Measurements from ENCODE around the gene CCDC185.

DNA sequence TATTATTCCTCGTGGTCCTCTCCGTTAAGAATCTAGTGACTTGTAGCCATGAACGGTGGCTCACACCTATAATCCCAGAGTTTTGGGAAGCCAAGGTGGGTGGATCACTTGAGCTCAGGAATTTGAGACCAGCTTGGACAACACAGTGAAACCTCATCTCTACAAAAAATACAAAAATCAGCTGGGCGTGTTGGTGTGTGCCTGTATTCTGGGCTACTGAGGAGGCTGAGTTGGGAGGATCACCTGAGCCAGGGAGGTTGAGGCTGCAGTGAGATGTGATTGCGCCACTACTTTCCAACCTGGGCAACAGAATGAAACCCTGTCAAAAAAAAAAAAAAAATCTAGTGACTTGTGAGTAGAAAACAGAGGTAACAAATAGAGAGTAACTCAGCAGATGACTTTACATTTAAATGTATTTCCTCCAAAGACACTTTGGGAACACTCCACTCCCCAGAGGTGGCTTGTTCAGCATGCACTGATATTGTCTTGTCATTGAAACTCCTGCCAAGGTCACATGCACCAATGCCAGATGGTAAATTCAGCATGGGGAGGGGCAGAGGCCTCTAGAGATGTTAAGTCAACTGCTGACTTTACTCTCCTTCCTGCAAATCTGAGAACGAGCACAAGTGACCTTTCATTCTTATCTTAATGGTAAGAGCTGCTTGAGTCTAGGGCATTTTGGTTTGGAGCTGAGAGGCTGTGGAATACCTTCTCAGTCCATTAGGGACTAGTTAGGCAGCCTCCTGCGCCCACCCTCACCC, 24.9 kb downstream of the CCDC185 start:
- TF ChIP-seq, protein P1, sequence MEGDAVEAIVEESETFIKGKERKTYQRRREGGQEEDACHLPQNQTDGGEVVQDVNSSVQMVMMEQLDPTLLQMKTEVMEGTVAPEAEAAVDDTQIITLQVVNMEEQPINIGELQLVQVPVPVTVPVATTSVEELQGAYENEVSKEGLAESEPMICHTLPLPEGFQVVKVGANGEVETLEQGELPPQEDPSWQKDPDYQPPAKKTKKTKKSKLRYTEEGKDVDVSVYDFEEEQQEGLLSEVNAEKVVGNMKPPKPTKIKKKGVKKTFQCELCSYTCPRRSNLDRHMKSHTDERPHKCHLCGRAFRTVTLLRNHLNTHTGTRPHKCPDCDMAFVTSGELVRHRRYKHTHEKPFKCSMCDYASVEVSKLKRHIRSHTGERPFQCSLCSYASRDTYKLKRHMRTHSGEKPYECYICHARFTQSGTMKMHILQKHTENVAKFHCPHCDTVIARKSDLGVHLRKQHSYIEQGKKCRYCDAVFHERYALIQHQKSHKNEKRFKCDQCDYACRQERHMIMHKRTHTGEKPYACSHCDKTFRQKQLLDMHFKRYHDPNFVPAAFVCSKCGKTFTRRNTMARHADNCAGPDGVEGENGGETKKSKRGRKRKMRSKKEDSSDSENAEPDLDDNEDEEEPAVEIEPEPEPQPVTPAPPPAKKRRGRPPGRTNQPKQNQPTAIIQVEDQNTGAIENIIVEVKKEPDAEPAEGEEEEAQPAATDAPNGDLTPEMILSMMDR (IDR thresholded peaks at IDR 0.05; ENCODE audit: low read depth, low read length, missing input control) = no peak
- TF ChIP-seq EGR1 (IDR thresholded peaks at IDR 0.05; ENCODE audit: low read depth in 2 of 2) (no peak), JUND (IDR thresholded peaks at IDR 0.05) (no peak), TAF1 (conservative IDR thresholded peaks at IDR 0.05) (no peak), FOXA1 (IDR thresholded peaks at IDR 0.05) (no peak), YY1 (IDR thresholded peaks at IDR 0.05) (no peak)
- TF ChIP-seq, protein P2, sequence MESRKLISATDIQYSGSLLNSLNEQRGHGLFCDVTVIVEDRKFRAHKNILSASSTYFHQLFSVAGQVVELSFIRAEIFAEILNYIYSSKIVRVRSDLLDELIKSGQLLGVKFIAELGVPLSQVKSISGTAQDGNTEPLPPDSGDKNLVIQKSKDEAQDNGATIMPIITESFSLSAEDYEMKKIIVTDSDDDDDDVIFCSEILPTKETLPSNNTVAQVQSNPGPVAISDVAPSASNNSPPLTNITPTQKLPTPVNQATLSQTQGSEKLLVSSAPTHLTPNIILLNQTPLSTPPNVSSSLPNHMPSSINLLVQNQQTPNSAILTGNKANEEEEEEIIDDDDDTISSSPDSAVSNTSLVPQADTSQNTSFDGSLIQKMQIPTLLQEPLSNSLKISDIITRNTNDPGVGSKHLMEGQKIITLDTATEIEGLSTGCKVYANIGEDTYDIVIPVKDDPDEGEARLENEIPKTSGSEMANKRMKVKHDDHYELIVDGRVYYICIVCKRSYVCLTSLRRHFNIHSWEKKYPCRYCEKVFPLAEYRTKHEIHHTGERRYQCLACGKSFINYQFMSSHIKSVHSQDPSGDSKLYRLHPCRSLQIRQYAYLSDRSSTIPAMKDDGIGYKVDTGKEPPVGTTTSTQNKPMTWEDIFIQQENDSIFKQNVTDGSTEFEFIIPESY (IDR thresholded peaks at IDR 0.05) = no peak
- TF ChIP-seq, protein P3, sequence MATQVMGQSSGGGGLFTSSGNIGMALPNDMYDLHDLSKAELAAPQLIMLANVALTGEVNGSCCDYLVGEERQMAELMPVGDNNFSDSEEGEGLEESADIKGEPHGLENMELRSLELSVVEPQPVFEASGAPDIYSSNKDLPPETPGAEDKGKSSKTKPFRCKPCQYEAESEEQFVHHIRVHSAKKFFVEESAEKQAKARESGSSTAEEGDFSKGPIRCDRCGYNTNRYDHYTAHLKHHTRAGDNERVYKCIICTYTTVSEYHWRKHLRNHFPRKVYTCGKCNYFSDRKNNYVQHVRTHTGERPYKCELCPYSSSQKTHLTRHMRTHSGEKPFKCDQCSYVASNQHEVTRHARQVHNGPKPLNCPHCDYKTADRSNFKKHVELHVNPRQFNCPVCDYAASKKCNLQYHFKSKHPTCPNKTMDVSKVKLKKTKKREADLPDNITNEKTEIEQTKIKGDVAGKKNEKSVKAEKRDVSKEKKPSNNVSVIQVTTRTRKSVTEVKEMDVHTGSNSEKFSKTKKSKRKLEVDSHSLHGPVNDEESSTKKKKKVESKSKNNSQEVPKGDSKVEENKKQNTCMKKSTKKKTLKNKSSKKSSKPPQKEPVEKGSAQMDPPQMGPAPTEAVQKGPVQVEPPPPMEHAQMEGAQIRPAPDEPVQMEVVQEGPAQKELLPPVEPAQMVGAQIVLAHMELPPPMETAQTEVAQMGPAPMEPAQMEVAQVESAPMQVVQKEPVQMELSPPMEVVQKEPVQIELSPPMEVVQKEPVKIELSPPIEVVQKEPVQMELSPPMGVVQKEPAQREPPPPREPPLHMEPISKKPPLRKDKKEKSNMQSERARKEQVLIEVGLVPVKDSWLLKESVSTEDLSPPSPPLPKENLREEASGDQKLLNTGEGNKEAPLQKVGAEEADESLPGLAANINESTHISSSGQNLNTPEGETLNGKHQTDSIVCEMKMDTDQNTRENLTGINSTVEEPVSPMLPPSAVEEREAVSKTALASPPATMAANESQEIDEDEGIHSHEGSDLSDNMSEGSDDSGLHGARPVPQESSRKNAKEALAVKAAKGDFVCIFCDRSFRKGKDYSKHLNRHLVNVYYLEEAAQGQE (IDR thresholded peaks at IDR 0.05) = no peak
- TF ChIP-seq, protein P4, sequence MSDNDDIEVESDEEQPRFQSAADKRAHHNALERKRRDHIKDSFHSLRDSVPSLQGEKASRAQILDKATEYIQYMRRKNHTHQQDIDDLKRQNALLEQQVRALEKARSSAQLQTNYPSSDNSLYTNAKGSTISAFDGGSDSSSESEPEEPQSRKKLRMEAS (IDR thresholded peaks at IDR 0.05) = no peak

All from liver (tissue), 3 donors.